Activated CD8-positive, alpha-beta T cell treated with anti-CD3 and anti-CD28 coated beads, Interleukin-2, amount 10 ng/mL, durations not matched to agents 7 days and 5 days (primary cell): ENCODE data around the gene IFT172. TPM values are rescaled to one million over a fixed set of nuclear protein-coding genes. Genes with fewer than 3 reads are reported as not detected.

Experiments used
- total RNA-seq, 2 experiments: library from RNA; stranded (reverse); gene quantifications; one replicate each; pipeline ENCODE4 v1.2.3, GENCODE V29; 2021

The IFT172 gene
- total RNA-seq, 2 experiments from 2014 or later, result 10.0 to 11.2 TPM

Other genes with a start within 250 kb of the IFT172 start
- not detected for gene SLC30A3, start 226.7 kb downstream of the IFT172 start, total RNA-seq
- not detected for gene DNAJC5G, start 214.3 kb downstream of the IFT172 start, total RNA-seq
- under 1 TPM; 0.26 to 0.31 TPM for gene TRIM54, start 207.3 kb downstream of the IFT172 start, total RNA-seq
- gene UCN, start 181.3 kb downstream of the IFT172 start, total RNA-seq, result 1 to 10 TPM; 2.2 to 2.6 TPM
- gene MPV17, start 166.6 kb downstream of the IFT172 start, total RNA-seq, result 10 to 100 TPM; 78.0 to 80.5 TPM
- gene GTF3C2, start 133.0 kb downstream of the IFT172 start, total RNA-seq, result 10 to 100 TPM; 60.9 to 62.6 TPM
- gene EIF2B4, start 119.4 kb downstream of the IFT172 start, total RNA-seq, result 10 to 100 TPM; 34.5 to 37.0 TPM
- gene SNX17, start 119.1 kb downstream of the IFT172 start, total RNA-seq, result 100 to 1,000 TPM; 119 to 120 TPM
- gene ZNF513, start 109.0 kb downstream of the IFT172 start, total RNA-seq, result 10 to 100 TPM; 11.8 to 13.3 TPM
- 100 to 1,000 TPM; 130 to 136 TPM for gene PPM1G, start 80.2 kb downstream of the IFT172 start, total RNA-seq
- gene NRBP1, start 61.1 kb downstream of the IFT172 start, total RNA-seq, result 10 to 100 TPM; 91.2 to 91.3 TPM
- gene KRTCAP3, start 47.4 kb downstream of the IFT172 start, total RNA-seq, result 1 to 10 TPM; 5.6 to 6.6 TPM
- not detected for gene FNDC4, start 5.5 kb upstream of the IFT172 start, total RNA-seq
- gene GCKR, start 7.1 kb upstream of the IFT172 start, total RNA-seq, result not detected
- 10 to 100 TPM; 37.0 to 39.0 TPM for gene ZNF512, start 93.3 kb upstream of the IFT172 start, total RNA-seq
- gene CCDC121, start 139.3 kb upstream of the IFT172 start, total RNA-seq, result 1 to 10 TPM; 1.5 to 1.6 TPM
- gene GPN1, start 139.3 kb upstream of the IFT172 start, total RNA-seq, result 10 to 100 TPM; 39.7 to 41.4 TPM
- gene SUPT7L, start 173.9 kb upstream of the IFT172 start, total RNA-seq, result 10 to 100 TPM; 30.1 to 30.8 TPM
- 10 to 100 TPM; 24.2 to 25.2 TPM for gene SLC4A1AP, start 174.1 kb upstream of the IFT172 start, total RNA-seq